Measurements from ENCODE around the gene IGFBPL1.
A peak's percentile ranks its signal among the peaks of the same experiment; 100 is the strongest.
"Not testable (repeated sequence)": the region's sequence is repeated elsewhere in the genome, so short reads cannot be mapped to it uniquely, and the experiment has no call there.

The IGFBPL1 gene

GRCh38 chr9:38428062-38428461 is 3.8 kb upstream of the IGFBPL1 start:
- DNase-seq: no peak

GRCh38 chr9:38424918-38425317 is 664 bp upstream of the IGFBPL1 start:
- DNase-seq: no peak

- DNase-seq: no peak
These were observed 831 bp downstream of the IGFBPL1 start for GRCh38 chr9:38423273-38423972.

DNA sequence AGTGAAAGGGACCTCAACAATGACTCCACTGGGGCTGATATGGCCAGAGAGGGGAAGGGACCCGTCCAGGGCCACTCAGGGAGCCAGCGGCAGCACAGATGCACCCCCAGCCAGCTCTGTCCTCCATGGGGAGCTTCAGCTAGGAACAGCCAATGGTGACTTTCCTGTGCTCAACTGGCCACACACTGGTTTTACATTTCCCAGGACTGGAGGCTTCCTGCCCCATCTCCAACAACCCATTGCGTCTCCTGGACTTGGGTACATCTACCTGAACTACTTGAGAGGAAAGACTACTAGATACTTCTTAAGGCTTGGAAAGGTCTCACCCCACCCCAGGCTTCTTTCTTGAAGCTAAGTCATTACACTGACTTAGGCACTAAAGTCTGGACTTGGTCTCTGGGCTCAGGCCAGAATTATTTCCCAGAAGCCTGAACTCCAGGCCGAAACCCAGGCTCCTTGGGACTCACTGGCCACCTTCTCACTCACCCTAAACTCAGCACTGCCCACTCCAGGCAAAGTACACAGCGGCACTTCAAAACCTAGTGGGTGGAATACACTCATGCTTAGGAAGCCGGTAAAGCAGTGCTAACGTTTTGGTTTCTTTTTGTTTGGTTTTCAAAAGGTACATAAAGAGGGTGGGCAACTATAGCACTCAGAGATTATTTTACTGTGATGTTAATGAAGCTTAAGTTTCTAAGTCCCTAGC is 1.5 kb downstream of the IGFBPL1 start:
- DNase-seq: no peak

- DNase-seq: peak; percentile 74
These were observed 2.6 kb downstream of the IGFBPL1 start for GRCh38 chr9:38421498-38422211.

DNA sequence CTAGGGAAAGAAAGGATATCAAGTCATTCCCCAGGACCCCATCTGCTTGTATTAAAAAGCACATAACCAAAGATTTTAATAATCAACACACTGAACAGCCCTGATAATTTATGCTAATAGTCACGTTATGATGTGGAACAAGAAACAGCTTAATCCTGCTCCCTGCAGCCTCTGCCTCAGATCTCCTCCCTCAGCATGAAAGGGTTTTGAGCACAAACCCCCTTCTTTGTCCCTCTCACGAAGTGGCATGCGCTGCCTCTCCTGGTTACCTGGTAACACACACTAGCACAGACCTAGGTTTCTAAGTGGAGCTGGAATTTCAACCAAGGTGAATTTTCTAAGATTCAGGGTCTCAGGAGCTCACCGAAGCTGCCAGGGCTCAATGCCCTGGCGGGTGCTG is 5.1 kb downstream of the IGFBPL1 start:
- peak; percentile 27 for DNase-seq

DNA sequence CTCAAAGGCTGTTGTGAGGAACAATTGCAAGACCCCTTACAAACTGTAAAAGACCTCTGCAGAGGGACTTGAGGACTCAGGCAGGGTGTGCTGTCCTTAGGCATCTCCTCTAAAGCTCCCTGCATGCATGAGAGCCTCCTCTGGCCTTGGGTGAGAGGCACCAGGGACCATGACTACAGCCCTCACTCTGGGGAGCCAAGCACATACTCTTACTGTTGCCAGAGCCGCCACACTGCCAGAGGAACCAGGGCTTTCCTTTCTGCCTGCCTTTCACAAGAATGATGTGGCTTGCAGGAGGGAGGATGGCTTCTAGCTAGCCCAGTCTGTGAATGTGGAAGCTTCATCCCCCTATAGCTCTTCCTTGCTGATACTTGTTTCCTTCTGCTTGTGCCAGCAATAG is 5.9 kb downstream of the IGFBPL1 start:
- DNase-seq: no peak

DNA sequence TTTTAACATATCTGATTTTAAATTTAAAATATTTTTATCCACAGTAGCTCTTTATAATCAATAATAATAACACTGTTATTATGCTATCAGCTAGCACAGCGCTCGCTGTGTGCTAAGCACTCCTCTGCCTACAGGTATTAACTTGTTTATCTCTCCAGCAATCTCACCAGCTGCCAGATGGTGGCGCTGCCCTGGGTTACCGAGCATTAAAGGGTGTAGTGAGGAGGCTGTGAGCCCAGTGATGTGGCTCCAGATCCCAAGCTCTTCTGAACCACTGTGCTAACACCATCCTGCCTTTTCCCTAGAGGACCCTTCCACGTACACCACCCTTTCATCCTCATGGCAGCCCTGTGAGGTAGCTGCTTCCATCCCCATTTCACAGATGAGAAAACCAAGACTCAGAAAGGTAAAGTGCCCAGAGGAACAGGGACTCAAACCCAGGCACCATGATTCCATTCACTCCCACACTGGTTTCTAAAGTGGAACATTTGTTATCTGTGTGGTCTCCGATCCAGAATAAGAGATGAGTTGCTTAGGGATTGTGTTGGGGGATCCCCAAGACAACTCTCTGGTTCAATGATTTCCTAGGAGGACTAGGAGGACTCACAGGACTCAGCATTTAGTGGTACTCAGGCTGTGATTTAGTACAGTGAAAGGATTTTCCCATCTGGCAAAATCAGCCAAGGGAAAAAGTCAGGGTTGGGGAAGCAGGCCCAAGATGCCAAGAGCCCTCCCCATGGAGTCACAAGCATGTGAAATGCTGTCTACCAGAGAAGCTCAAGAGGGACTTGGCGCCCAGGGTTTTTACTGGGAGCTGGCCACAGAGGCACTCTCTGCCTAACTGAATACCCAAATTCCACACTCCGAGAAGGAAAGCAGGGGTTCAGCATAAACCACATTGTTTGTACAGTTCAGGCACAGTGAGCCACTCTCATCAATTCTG is 7.0 kb downstream of the IGFBPL1 start:
- DNase-seq: peak; percentile 47

DNA sequence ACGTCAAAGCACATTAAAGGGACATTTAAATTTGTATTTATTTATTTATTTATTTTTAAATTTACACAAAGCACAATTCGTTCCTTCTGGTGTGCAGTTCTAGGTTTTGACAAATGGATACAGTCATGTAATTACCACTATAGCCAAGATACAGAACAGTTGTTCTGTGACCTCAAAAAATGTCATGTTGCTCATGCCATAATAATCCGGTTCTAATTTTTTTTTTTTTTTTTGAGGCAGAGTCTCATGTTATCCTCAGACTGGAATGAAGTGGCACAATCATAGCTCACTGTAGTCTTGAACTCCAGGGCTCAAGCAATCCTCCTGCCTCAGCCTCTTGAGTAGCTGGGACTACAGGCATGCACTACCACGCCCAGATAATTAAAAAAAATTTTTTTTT is 7.8 kb downstream of the IGFBPL1 start:
- no peak for DNase-seq

GRCh38 chr9:38415856-38416255 is 8.4 kb downstream of the IGFBPL1 start:
- no peak for DNase-seq

- no peak for DNase-seq
These were observed 10.1 kb downstream of the IGFBPL1 start for GRCh38 chr9:38414040-38414723.

DNA sequence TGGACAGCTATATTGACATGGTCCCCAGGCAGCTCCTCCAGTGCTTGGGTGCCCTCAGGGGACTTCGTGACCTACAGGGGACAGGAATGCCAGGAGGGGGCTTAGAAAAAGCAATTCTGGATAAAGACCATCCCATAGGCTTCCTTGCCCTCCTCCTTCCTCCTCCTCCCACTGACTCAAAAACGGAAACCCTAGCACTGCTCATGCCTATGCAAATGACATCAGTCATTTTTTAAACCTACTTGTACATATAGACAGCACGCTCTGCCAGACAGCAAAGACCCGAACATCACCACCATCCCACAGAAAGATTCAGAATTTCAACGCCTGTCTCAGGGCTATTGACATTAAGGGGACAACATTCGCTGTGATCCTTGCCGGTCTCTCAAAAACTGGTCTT is 11.0 kb downstream of the IGFBPL1 start:
- DNase-seq: no peak

DNA sequence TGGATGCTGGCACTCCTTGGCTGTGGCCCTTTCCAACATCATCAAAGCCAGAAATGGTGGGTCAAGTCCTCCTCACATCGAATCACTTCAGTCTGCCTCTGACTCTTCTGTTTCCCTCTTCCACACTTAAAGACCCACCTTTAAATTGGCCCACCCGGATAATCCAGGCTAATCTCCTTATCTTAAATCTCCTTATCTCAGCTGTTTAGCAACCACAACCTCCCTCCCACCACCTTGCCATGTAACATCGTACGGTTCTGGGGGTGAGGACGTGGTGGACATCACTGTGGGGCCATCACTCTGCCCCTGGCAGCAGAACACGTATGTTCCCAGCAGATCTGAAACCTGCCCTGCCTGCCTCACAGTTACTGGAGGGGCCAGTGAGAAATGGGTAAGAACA is 11.5 kb downstream of the IGFBPL1 start:
- DNase-seq: no peak

DNA sequence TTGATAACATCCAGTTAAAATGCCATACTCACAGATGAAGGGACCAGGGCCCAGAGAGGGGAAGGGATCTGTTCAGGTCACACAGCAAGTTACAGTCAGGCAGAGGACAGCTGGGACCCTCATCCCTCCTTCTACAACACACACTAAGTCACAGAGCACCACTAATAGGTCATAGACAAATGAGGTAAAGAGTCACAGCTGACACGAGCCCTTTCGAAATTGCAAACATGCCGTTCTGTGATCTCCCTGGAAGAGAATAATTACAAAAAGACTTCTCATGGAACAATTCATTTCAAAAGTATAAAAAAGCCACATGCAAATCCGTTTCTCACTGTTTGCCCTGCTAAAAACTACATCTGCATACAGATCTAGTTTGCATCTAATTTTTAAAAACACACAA is 15.5 kb downstream of the IGFBPL1 start:
- no peak for DNase-seq

DNA sequence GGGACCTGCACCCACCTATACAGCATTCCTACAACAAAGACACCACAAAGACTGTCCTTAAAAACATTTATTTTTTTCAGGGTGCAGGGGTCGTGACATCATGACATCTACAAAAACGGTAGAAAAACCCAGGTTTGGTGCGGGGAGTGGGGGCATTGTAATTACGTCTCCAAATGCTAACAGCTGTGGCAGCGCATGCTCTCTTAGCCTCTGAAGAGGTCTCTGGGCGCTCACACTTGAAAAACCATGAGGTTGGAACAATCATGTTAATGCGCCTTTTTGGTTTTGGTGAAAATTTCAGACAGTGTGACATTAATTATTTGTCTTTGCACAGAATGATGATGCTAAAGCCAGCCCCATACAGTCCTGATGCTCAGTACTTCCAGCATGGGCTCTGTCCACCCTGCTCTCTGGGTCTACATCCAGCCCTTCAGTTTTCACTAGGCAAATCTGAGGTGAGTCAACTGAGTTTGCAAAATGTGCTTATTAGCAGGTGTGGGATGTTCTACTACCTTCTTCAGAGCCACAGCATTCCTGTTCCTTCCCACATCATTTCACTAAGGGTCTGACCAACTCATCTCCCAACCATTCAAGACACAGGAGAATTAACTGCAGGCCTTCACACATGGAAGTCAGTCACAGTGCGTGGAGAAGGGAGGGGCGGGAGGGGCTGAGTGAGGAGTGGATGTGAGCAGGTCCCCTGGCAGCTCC is 17.6 kb downstream of the IGFBPL1 start:
- DNase-seq: no peak

GRCh38 chr9:38405785-38406184 is 18.5 kb downstream of the IGFBPL1 start:
- no peak for DNase-seq

DNA sequence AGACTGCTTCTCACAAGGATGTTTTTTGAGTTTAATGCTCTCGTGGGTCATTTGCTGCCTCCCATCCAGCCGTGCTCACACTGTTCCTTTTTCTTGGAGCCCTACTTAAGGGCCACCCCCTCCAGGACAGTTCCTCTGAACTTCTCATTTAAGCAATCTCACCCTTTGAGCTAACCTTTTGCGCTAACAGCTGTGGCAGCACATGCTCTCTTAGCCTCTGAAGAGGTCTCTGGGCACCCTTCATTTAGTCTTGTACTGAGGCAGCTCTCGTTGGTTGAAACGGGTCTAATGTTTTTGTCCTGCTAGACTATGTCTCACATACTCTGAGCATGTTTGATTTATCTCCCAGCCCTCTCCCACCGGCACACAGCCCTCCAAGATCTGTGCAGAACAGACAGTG is 19.9 kb downstream of the IGFBPL1 start:
- no peak for DNase-seq

DNA sequence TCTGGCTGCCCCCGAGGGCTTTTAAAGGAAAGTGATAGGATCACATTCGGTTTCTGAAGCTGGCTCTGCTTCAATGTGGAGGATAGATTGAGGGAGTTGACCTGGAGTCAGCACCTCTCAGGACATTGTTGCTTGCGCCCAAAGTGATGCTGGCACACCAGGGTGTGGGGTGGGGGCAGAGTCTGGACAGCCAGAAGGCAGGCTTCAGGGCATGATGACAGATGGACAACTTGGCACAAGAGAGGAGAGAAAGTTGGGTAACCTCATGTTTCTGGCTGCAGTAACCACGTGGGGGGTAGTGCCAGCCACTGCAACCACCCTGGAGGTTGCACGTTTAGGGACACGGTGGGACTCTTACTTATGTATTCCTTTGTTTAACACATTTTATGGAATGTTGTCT is 22.3 kb downstream of the IGFBPL1 start:
- DNase-seq: no peak

DNA sequence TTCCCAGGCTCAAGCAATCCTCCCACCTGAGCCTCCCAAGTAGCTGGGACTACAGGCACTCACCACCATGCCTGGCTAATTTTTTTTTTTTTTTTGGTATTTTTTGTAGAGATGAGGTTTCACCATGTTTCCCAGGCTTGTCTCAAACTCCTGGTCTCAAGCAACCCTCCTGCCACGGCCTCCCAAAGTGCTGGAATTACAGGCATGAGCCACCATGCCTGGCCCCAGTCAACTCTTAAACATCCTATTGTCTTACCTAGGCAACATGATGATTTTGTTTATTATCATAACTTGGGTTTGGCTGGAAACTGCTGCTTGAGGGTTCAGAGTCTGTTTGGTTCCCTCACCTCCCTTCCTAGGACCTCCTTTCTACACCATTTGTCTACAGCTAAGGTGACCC is 25.1 kb downstream of the IGFBPL1 start:
- not testable (repeated sequence) for DNase-seq

DNA sequence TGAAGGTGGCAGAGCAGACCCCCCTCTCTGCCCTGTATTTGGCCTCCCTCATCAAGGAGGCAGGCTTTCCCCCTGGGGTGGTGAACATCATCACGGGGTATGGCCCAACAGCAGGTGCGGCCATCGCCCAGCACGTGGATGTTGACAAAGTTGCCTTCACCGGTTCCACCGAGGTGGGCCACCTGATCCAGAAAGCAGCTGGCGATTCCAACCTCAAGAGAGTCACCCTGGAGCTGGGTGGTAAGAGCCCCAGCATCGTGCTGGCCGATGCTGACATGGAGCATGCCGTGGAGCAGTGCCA is 27.9 kb downstream of the IGFBPL1 start:
- no peak for DNase-seq

GRCh38 chr9:38395653-38396370 is 28.4 kb downstream of the IGFBPL1 start:
- DNase-seq: no peak

Measured in NCI-H345 (cell line).